Head of caudate nucleus (tissue), 42 donors: ENCODE measurements around the gene KDM4B.
"Not testable (repeated sequence)": the region's sequence is repeated elsewhere in the genome, so short reads cannot be mapped to it uniquely, and the experiment has no call there.

Source experiments
- DNase-seq, 42 donors: peaks; one replicate each; pipeline versions ENCODE4 v3.0.0 to v3.0.0-alpha.2; 2020 to 2021; ENCODE audit warnings: mixed read lengths in 7 of 42
- intact Hi-C: fragments of 100-400 bp; cut with DNase I; formaldehyde crosslinking; loops from one replicate; pipeline ENCODE4 v1.15.0; 2022

The KDM4B gene

DNA sequence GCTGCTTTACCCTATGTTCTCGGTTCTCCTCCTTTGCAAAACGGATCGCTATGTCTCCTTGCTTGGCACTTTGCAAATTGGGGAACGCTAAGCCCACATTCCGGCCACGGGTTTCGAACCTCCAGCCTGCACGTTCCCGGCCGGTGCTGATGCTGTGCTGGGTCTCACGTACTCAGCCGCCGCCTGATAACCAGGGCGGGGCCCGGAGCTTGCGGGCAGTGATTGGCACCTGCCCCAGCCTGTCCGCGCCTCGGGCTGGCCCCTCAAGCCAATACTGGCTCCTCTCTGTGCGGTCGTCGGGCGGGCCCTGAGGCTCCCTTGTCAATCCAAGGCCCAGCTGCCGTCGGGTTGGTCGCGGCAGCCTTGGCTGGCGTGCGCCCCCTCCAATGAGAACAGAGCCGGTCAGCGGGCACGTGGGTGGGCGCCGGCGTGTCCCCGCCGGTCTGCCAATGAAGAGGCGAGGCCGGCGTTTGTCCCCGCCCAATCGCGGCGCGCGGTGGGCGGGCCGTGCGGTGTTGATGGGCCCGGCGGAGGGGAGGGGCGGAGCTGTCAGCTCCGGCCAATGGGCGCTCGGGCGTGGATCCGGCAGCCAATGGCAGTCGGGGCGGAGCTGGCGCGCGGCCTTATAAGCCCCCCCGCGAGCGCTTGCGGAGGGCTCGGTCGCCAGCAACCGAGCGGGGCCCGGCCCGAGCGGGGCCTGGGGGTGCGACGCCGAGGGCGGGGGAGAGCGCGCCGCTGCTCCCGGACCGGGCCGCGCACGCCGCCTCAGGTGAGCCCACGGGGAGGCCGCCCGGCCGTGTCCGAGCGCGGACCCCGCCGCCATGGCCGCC is at the start of gene KDM4B:
Gene KDM4B (plus strand): TSS at position 652 of the 830 bp plus-strand sequence. CDS start 63,778 bp downstream, outside the sequence.
- peak; percentile 97 to 100 (median 99) for DNase-seq
- intact Hi-C loops = loop anchor here (5.0 kb wide), 1 partner anchor 64 kb away; no protein-coding TSS in a partner anchor

GRCh38 chr19:4922530-4923275 is 46.2 kb upstream of the KDM4B start:
- intact Hi-C loops = no loop called here
- peak in 11 of 42 donors; percentile 9 to 55 (median 24) for DNase-seq

- intact Hi-C loops = no loop called here
- no peak for DNase-seq
Measured at GRCh38 chr19:4923276-4923747, 45.6 kb upstream of the KDM4B start.

DNA sequence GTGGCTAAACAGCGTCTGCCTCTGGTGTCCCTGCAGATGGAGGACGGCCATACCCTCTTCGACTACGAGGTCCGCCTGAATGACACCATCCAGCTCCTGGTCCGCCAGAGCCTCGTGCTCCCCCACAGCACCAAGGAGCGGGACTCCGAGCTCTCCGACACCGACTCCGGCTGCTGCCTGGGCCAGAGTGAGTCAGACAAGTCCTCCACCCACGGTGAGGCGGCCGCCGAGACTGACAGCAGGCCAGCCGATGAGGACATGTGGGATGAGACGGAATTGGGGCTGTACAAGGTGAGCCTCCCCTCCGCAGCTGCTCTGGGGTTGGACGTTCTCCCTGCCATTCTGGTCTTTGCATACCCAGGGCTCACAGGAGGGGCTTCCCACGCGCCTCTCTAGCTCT is 39.7 kb upstream of the KDM4B start:
- no peak for DNase-seq
- intact Hi-C loops = no loop called here

- intact Hi-C loops = no loop called here
- peak in 12 of 42 donors; percentile 13 to 66 (median 26) for DNase-seq
Measured at GRCh38 chr19:4930664-4931063, 38.2 kb upstream of the KDM4B start.

GRCh38 chr19:4932711-4933110 is 36.2 kb upstream of the KDM4B start:
- intact Hi-C loops = no loop called here
- no peak for DNase-seq

DNA sequence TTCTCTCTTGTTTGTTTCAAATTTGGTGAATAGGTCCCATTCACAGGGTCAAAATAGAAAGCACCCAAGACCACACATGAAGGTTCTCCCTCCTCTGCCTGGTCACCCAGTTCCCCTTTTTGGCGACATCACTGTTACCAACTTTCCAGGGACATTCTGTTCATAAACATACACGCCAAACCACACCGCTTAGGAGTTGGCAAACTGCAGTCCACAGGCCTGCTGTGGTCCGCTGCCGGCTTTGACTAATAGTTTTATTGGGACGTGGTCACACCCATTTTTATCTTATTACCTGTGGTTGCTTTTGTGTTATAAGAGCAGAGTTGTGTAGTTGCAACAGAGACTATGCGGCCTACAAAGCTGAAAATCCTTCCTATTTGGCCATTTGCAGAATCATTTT is 35.4 kb upstream of the KDM4B start:
- peak in 1 of 42 donors; percentile 13 for DNase-seq
- intact Hi-C loops = no loop called here

- no peak for DNase-seq
- intact Hi-C loops = no loop called here
Measured at GRCh38 chr19:4935444-4935843, 33.5 kb upstream of the KDM4B start.

DNA sequence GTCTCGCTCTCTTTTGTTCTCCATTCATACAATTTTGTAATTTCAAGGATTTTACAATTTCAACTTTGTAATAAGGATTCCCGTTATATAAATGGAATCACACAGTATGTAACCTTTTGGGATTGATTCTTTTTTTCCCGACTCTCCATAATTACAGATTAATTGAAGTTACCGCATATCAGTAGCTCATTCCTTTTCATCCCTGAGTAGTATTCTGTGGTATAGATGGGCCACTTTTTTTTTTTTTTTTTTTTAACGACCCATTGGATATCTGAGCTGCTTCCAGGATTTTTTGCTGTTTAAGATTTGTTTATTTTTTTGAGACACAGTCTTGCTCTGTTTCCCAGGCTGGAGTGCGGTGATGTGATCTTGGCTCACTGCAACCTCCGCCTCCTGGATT is 31.9 kb upstream of the KDM4B start:
- intact Hi-C loops = no loop called here
- no peak for DNase-seq

- intact Hi-C loops, DNase-seq: not testable (repeated sequence)
Measured at GRCh38 chr19:4938461-4938860, 30.5 kb upstream of the KDM4B start.

GRCh38 chr19:4939466-4939865 is 29.4 kb upstream of the KDM4B start:
- intact Hi-C loops = no loop called here
- DNase-seq = no peak

GRCh38 chr19:4941638-4942169 is 27.2 kb upstream of the KDM4B start:
- intact Hi-C loops, DNase-seq: not testable (repeated sequence)

GRCh38 chr19:4950650-4951049 is 18.3 kb upstream of the KDM4B start:
- intact Hi-C loops = not testable (repeated sequence)

DNA sequence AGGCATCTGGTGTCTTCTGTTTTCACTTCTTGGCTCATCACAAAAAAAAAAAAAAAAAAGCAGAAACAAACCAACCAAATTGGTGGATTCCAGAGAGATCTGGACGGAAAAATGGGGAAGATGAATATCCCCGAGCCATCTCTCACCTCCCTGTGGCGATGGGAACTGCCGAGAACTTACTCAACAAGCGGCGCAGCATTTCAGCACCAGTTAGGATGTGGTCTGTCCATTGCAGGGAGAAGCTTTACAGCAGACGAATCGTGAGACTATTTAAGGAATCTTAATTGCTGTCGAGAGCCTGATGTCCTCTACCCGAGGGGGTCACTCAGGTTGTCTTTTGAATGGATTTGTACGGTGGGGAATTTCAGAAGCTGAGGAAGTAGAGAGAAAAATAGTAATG is 17.3 kb upstream of the KDM4B start:
- intact Hi-C loops = no loop called here
- DNase-seq = no peak

More at GRCh38 chr19:4950650-4951049, 18.3 kb upstream of the KDM4B start:
- not testable (repeated sequence) for DNase-seq

GRCh38 chr19:4952945-4953344 is 16.0 kb upstream of the KDM4B start:
- no peak for DNase-seq
- intact Hi-C loops = no loop called here

DNA sequence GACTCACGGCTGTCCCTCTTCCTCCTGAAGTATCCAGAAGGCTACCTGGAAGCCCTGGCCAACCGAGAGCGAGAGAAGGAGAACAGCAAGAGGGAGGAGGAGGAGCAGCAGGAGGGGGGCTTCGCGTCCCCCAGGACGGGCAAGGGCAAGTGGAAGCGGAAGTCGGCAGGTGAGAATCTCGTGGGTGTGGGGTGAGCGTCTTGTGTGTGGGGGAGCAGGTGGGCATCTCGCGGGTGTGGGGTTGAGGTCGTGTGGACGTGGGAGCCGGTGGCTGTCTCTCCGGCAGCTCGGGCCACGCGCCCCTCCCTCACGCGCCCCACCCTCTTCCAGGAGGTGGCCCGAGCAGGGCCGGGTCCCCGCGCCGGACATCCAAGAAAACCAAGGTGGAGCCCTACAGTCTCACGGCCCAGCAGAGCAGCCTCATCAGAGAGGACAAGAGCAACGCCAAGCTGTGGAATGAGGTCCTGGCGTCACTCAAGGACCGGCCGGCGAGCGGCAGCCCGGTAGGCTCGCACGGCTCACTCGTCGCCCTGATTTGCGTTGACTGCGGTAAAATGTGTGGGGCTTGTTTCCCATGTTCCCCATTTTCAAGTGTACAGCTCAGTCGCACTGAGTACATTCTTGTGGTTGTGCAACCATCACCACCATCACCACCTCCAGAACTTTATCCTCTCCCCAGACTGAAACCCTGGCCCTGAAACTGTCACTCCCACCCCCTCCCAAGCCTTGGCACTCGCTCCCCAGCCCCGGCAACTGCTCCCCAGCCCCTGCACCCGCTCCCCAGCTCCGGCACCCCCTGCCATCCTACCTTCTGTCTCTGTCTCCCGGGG is 14.4 kb upstream of the KDM4B start:
- DNase-seq, intact Hi-C loops: not testable (repeated sequence)

DNA sequence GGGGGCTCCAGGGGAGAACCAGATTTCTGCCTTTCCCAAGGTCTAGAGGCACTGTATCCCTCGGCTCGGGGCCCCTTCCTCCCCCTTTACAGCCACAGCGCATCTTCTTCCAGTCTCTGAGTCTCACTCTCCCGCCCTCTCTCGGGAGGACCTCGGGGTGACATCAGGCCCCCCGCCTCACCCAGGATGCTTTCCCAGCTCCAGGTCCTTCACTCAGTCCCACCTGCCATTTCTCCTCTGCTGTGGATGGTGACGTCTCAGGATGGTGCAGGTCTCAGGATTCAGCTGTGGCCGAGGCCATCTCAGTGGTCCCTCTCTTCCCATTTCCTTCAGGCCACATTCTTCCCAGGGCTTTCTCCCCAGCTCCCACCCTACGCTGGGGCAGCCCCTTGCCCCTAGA is 13.6 kb upstream of the KDM4B start:
- DNase-seq = no peak
- intact Hi-C loops = no loop called here

DNA sequence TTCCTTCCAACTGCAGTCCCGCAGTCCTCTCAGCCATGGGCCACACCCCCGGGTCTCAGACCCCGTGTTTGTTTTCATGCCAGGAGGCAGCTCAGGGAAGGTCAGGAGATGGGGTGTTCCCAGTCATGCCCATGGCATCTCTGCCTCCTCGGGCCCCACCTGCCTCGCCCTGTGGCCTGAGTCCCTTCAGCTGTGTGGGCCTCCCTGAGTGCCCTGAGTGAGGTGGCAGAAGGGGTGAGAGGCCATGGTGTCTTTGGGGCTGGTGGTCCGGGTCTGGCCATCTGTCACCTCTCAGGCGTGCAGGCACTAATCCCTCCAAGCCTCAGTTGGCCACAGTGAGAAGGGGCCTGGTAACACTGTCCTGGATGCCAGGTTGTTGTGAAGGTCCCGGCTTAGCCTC is 10.9 kb upstream of the KDM4B start:
- no peak for DNase-seq
- intact Hi-C loops = no loop called here

- DNase-seq = no peak
- intact Hi-C loops = no loop called here
Measured at GRCh38 chr19:4962085-4962619, 6.8 kb upstream of the KDM4B start.
